ENCODE data around the gene PALM.
A peak's percentile ranks its signal among the peaks of the same experiment; 100 is the strongest.

Gene PALM

DNA sequence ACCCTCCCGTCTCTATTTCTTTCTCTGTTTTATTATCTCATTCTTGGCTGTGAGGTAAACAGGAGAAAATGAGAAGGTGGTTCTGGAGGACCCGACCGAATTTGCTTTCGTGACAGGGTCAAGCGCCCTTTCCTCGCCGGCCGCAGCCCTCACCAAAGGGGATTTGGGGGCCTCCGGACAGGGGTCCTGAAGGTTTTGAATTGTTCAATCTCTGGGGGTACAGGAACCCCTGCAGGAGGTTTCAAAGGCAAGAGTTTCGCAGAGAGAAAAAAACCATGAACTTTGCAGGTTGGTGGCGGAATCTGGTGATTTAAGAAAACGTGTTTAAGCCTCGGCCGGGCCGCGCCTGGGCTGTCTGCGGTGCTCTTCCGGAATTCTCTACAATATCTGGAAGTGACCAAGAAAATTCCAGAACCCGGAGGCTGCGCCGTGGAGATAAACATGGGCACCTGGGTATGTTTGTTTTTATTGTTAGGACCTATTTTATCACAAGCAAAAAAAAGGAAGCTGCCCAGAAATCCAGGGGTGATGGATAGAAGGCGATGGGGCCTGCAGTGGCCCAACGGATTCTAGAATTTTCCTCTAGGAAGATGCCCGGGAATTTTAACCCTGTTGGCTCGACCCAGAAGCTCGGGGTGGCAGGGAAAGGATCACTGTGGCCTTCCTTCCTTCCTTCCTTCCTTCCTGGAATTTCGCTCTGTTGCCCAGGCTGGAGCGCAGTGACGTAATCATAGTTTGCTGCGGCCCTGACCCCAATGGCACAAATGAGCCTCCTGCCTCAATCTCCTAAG is 74.3 kb downstream of the PALM start:
- DNase-seq, result no peak

DNA sequence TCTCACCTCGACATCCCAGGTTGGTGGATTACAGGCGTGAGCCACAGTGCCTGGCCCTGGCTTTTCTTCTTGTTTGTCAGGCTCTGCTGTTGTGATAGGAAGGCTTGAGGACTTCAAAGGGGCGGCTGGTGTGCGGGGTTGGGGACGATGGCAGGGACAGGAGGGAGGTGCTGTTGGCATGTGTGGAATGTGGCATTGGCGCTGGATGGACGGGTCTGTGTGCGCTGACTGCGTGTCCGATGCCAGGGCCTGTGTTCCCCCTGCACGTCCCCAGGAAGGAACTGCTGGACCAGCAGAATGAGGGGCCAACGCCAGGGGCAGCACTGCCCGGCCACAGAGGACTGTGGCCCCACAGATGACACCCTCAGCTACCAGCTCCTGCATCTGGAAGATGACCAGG is 75.8 kb downstream of the PALM start:
- no peak for DNase-seq

DNA sequence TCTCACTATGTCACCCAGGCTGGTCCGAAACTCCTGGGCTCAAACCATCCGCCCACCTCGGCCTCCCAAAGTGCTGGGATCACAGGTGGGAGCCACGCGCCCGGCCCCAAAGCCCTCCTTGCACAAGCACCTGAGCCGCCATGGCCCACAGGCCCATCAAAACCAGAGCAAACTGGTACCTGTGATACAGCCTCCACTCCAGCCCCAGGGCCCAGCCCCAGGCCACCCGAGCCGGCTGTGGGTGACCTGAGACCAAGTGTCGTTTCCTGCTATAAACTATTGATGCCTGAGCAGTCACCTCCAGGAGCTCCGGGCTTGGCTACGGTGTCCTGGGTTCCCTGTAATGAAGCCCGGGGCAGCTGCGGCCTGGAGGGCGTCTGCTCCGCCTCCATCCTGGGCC is 78.8 kb downstream of the PALM start:
- DNase-seq, result no peak

DNA sequence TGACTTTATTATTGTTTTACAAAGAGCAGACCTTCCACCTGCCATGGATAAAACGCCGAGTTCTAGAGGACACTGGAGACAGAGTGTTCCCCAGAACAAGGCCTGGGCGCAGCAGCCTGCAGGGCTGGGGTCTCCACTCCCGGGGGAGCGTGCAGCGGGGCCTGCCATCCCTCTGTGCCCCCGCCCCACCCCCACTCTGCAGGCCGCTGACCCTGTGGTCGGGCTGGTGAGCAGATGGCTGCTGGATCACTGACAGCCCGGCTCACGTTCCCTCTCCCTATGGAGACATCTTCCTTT is 79.9 kb downstream of the PALM start:
- no peak for DNase-seq

DNA sequence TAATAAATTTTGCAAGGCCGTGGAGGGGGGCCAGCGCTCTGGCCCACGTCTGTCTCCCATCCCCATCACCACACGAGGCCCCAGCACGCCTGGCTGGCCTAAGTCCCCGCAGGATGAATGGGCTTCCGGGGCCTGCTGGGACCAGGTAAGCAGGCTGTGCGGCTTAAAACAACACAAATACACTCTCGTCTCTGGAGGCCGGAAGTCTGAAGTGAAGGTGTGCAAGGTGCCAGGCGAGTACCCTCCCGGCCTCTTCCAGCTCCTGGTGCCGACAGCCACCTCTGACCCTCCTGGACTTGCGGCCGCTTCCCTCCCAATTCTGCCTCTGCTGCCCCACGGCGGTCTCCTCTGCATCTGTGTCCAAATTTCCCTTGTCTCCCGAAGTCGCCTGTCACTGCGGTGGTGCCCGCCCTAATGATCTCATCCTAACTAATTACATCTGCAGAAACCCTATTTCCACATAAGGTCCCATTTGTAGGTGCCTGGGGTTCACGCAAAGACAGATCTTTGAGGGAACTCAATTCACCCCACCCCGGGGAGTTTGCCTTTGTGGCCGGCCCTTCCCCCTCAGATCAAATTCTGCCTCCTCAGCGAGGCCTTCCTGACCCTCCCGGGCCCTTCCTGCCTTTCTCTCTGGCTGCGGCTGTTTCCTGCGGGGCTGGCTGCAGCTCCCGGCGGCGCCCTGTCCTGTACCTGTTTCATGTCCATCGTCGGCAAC is 80.4 kb downstream of the PALM start:
- no peak for DNase-seq

DNA sequence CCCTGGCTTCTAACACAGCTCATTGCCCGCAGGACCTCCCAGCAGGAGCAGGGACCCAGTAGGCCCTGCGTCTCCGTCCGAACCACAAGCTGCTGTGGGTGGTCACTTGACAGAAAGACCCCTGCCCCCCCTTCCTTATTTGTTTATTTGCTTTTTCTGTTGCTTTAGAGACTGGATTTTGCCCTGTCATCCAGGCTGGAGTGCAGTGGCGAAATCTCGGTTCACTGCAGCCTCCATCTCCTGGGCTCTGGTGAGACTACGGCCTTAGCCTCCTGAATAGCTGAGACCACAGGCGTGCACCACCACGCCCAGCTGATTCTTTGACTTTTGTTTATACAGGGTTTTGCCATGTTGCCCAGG is 80.9 kb downstream of the PALM start:
- DNase-seq, result no peak

DNA sequence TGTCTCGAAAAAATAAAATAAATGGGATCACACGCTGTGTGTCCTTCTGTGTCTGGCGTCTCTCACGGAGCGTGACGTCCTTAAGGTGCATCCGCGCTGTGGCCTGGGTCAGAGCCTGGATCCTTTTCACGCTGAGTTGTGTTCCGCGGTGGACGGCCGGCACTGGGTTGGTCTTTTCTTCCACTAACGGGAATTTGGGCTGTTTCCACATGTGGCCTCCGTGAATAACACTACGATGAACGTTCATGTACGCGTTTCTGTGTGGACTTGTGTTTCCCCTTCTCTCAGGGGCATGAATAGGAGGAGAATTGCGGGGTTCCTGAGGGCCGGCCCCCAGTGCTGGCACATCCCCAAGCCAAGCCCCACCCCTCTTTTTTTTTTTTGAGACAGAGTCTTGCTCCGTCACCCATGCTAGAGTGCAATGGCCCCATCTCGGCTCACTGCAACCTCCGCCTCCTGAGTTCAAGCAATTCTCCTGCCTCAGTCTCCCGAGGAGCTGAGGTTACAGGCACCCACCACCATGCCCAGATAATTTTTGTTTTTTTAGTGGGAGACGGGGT is 82.4 kb downstream of the PALM start:
- DNase-seq, result no peak

DNA sequence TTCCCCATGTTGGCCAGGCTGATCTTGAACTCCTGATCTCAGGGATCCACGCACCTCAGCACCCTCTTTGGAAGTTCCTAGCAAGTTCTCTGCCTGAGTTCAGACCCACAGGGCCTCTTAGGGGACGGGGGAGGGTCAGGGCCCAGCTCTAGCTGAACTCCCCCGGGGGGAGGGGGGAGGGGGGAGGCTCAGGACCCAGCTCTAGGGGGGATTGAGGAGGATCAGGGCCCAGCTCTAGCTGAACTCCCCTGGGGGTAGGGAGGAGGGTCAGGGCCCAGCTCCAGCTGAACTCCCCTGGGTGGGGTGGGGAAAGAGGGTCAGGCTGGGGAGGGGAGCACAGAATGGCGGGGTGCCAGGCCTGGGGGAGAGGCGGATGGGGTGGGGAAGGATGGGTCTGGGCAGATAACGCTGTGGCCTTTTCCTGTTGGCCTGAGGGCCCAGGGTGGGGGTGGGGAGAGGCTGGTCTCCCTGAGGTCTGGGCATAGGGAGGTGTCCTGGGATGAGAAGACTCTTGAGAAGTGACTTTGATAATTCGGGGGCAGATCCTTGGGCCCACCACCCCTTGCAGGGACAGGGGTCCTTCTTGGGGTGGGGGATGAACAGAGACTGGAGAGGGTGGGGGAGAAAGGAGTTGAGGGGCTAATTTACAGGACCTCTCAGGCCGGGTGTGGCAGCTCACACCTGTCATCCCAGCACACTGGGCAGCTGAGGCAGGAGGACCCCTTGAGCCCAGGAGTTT is 83.0 kb downstream of the PALM start:
- DNase-seq, result no peak

DNA sequence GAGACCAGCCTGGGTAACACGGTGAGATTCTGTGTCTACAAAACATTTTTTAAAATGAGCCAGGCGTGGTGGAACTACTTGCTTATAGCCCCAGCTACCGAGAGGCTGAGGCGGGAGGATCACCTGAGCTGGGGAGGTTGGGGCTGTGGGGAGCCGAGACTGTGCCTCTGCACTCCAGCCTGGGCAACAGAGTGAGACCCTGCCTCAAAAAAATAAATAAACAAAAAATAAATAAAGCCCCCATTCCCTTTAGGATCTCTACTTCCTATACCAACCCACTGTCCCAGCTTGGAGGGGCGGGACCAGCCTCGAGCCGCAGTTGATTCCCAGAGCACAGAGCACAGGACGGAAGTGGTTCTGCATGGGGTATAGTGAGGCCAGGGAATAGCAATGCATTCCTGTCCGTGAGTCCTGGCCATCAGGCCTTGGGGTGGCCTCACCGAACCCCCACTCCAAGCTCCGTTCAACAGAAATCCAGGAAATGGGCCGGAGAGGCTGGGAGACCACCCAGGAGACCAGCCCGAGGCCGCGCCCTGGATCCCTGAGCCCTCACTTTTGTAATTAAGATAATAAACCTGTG is 83.7 kb downstream of the PALM start:
- DNase-seq, result no peak

DNA sequence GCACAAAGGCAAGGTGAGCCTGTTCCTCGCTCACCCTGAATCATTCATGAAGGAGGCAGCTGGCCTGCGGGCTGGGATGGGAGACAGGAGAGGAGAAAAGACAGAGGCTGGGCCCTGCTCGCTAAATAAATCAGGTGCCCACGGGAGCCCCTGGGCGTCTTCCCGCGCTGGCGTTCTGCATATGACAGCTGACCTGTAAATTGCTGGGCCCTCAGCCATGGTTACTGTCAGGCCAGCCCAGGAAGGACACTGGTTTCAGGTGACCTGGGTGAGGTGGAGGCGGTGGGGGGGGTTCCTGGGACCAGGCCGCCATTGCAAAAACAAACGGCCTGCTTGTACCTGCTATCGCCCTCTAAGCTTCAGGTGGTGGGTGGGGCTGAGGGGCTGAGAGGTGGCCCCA is 85.1 kb downstream of the PALM start:
- no peak for DNase-seq

DNA sequence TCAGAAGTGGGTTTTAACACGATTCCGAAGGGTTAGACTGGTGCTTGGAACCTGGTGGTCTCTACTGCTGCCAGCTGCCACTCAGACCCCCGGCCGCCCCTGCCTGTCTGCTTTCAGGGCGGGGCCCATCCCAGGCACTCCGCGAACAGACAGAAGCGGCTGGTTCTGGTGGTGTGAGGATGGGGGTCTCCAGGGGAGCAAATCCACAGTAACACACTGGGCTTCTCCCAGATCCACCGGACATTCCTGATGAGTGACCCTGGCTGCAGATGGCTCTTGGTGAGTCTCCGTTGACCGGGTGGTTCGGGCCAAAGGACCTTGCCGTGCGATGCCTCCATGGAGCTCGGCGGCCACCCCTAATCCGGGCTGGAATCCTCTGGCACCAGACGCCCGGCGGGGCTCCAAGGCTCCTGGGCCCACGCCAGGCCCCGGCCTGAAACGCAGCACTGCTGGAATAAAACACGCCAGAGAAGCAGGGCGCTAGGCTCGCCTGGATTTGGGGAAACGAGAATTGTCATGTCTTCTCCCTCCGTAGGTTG is 86.4 kb downstream of the PALM start:
- DNase-seq, result no peak

DNA sequence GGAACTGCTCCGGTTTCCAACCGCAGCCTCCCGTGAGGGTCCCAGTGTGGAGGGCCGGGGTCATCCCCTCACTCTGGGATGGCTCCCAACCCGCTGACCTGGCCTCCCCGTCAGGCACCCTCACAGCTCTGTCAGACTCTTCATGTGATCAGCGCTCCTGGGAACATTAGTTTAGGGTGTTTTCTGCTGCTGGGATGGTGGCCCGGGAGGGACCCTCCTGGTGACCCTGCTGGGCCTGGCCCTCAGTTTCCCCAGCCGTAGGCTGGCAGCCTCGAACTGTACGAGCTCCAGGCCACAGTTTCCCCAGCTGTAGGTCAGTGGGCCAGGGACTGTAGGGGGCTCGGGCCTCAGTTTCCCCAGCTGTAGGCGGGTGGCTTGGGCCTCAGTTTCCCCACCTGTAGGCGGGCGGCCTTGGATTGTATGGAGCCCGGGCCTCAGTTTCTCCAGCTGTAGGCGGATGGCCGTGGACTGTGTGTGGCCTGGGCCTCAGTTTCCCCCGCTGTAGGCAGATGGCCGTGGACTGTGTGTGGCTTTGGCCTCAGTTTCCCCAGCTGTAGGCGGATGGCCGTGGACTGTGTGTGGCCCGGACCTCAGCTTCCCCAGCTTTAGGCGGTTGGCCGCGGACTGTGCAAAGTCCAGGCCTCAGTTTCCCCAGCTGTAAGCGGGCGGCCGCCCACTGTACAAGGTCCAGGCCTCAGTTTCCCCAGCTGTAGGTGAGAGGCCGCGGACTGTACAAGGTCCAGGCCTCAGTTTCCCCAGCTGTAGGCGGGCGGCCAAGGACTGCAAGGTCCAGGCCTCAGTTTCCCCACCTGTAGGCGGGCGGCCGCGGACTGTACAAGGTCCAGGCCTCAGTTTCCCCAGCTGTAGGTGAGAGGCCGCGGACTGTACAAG is 87.2 kb downstream of the PALM start:
- DNase-seq, result no peak

DNA sequence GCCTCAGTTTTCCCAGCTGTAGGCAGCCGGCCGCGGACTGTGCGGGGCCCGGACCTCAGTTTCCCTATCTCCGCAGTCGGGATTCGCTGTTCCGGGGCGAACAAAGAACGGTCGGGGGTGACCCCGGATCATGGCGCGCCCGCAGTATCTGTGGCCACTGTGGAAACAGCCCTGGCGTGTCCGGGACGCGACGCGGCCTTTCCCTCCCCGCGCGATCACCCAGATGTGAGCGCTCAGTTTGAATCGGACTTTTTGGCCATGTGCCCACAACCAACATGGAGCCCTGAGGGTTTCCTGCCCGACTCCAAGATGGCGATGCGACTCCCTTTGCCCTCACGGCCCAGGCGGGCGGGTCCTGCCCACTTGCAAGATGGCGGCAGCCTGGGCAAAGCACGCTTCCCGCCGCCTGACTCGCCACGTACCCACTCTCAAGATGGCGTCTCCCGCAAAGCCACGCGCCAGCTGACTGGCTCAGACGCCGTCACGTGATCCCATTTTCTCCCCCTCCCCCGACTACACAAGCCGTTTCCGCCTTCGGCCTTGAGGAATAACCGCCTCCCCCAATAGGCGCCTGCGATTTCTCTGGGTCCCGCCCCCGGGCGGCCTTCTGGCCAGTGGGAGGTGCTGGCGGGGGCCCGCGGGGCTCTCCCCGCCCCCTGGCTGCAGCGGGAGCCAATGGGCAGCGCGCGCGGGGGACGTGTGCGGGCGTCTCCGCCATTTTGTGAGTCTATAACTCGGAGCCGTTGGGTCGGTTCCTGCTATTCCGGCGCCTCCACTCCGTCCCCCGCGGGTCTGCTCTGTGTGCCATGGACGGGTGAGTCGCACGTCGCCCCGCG is 88.2 kb downstream of the PALM start, which contains the start of gene PTBP1:
Gene PTBP1, plus strand, starts transcription at position 761 of the 836 bp plus-strand sequence. Its CDS starts 46 bp downstream, at position 807.
- peak; percentile 99 to 100 for DNase-seq

Measured in hippocampal formation (tissue), 2 donors.